ENCODE measurements around the gene TANGO2.

- TF ChIP-seq, protein P1, sequence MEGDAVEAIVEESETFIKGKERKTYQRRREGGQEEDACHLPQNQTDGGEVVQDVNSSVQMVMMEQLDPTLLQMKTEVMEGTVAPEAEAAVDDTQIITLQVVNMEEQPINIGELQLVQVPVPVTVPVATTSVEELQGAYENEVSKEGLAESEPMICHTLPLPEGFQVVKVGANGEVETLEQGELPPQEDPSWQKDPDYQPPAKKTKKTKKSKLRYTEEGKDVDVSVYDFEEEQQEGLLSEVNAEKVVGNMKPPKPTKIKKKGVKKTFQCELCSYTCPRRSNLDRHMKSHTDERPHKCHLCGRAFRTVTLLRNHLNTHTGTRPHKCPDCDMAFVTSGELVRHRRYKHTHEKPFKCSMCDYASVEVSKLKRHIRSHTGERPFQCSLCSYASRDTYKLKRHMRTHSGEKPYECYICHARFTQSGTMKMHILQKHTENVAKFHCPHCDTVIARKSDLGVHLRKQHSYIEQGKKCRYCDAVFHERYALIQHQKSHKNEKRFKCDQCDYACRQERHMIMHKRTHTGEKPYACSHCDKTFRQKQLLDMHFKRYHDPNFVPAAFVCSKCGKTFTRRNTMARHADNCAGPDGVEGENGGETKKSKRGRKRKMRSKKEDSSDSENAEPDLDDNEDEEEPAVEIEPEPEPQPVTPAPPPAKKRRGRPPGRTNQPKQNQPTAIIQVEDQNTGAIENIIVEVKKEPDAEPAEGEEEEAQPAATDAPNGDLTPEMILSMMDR (IDR thresholded peaks at IDR 0.05): no peak
- no peak for TF ChIP-seq POLR2A (IDR thresholded peaks at IDR 0.05)
These were observed 18.9 kb downstream of the TANGO2 start for GRCh38 chr22:20039683-20040325.
